Neural crest cell (in vitro differentiated cells): ENCODE results near the gene FGF7. TPM values are rescaled to one million over a fixed set of nuclear protein-coding genes. Genes with fewer than 3 reads are reported as not detected.

ENCODE experiments used
- DNase-seq: peaks from one replicate; pipeline ENCODE4 v3.0.0; 2021; ENCODE audit warnings: low read depth, mixed read lengths, low spot score
- H3K27ac Mint-ChIP-seq: one replicate; pipeline ENCODE4 v1.8.0; 2021; ENCODE audit warnings: mild to moderate bottlenecking, mixed read lengths; ENCODE audit not compliant: unreplicated experiment
- H3K27me3 Mint-ChIP-seq: 2 replicates; pipeline ENCODE4 v1.8.0; 2021; ENCODE audit warnings: low read depth, mild to moderate bottlenecking, mixed read lengths
- H3K36me3 Mint-ChIP-seq: 2 replicates; pipeline ENCODE4 v1.8.0; 2021; ENCODE audit warnings: low read depth, mild to moderate bottlenecking, mixed read lengths
- H3K4me1 Mint-ChIP-seq: 2 replicates; pipeline ENCODE4 v1.8.0; 2021; ENCODE audit warnings: mixed read lengths
- H3K4me3 Mint-ChIP-seq: one replicate; pipeline ENCODE4 v1.8.0; 2021; ENCODE audit warnings: mild to moderate bottlenecking, mixed read lengths
- H3K9me3 Mint-ChIP-seq: 2 replicates; pipeline ENCODE4 v1.8.0; 2021; ENCODE audit warnings: mixed read lengths
- total RNA-seq: library from RNA; stranded (reverse); gene quantifications from 2 replicates; pipeline ENCODE4 v1.2.1, GENCODE V29; 2021
- TF ChIP-seq, protein P1 (sequence below): fragments of 200-600 bp; sonication (generic); conservative IDR thresholded peaks from 2 replicates; pipeline ENCODE4 v1.5.0; 2021; ENCODE audit warnings: antibody characterized with exemption, mild to moderate bottlenecking

Gene FGF7
- total RNA-seq, 1 donor from 2014 or later = 0.19 TPM

DNA sequence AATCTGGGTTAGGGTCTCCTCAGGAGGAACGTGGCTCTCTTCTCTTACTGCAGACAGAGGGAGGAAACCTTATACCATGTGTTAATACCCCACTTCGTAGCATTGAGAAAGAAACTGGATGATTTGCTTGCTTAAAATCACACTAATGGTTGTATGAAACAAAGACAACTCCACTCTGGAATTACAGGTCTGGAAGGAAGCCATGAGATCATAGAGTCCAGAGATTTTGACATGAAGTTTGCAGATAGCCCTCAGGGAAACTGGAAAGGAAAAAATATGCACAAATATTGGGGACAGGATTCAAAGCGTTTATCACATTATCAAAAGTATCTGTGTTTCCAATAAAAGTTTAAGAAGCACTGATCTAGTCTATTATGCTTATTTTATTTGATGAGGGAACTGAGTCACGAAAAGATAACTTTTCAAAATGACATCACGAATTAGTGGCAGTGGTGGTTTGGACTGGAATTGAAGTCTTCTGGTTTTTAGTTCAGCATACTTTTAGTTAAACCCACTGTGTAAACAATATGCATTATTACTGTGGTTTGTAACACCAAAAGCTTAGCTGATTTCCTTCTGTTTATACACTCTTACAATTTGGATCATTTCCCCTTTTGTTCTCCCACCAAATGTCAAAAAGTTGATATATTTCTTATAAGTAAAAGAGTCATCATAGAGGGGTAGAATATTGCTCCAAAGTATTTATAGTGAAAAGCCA is 16.8 kb downstream of the FGF7 start:
- Mint-ChIP-seq H3K27ac (no peak overlapping the region), H3K4me3 (no peak overlapping the region), H3K9me3 (no peaks in the 10 kb centered on the region), H3K4me1 (peaks cover 13% of the 10 kb centered on the region), H3K36me3 (no peaks in the 10 kb centered on the region), H3K27me3 (no peaks in the 10 kb centered on the region)
- DNase-seq = no peak
- TF ChIP-seq, protein P1, sequence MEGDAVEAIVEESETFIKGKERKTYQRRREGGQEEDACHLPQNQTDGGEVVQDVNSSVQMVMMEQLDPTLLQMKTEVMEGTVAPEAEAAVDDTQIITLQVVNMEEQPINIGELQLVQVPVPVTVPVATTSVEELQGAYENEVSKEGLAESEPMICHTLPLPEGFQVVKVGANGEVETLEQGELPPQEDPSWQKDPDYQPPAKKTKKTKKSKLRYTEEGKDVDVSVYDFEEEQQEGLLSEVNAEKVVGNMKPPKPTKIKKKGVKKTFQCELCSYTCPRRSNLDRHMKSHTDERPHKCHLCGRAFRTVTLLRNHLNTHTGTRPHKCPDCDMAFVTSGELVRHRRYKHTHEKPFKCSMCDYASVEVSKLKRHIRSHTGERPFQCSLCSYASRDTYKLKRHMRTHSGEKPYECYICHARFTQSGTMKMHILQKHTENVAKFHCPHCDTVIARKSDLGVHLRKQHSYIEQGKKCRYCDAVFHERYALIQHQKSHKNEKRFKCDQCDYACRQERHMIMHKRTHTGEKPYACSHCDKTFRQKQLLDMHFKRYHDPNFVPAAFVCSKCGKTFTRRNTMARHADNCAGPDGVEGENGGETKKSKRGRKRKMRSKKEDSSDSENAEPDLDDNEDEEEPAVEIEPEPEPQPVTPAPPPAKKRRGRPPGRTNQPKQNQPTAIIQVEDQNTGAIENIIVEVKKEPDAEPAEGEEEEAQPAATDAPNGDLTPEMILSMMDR = no peak

DNA sequence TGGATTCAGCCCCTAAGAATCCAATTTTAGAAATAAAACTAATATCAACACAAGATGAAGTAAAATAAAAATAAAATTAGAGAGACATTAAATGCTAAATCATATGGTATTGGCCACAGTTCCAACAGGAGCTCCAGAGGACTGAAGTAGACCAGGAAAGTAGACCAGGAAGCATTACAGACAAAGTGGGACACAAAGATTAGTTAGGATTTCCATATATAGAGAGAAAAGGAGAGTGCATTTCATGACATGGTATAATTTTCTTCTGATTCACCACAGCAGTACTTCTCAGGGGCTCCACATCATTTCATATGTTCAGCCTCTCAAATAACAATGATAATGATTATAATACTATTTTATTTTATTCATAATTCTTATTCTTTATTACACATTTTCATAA is 18.3 kb downstream of the FGF7 start:
- Mint-ChIP-seq H3K4me3 (no peak overlapping the region), H3K36me3 (no peaks in the 10 kb centered on the region), H3K27me3 (no peaks in the 10 kb centered on the region), H3K27ac (no peak overlapping the region), H3K4me1 (peaks cover 13% of the 10 kb centered on the region), H3K9me3 (no peaks in the 10 kb centered on the region)
- no peak for DNase-seq
- TF ChIP-seq, protein P1 = no peak

DNA sequence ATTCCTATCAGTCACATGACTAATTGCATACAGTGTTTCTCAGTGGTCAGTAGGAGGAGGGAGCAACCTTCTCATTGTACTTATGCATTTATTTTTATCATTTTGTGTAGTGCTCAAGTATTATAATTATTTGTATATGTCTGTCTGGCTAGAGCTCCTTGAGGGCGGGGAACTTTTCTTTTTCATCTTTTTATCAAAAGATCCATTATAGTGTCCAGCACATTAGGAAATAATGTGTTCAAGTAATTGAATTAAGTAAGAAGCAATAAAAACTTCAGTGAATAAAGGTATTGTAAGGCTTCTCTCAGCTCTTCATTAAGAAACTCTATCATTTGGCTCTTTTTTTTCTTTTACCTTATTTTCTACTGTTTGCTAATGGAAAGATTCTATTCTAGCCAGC is 18.8 kb downstream of the FGF7 start:
- no peak overlapping the region for H3K4me3 Mint-ChIP-seq
- peaks cover 13% of the 10 kb centered on the region for H3K4me1 Mint-ChIP-seq
- TF ChIP-seq, protein P1 = no peak
- no peak for DNase-seq
- H3K27ac Mint-ChIP-seq = no peak overlapping the region
- no peaks in the 10 kb centered on the region for H3K36me3 Mint-ChIP-seq
- no peaks in the 10 kb centered on the region for H3K9me3 Mint-ChIP-seq
- no peaks in the 10 kb centered on the region for H3K27me3 Mint-ChIP-seq

DNA sequence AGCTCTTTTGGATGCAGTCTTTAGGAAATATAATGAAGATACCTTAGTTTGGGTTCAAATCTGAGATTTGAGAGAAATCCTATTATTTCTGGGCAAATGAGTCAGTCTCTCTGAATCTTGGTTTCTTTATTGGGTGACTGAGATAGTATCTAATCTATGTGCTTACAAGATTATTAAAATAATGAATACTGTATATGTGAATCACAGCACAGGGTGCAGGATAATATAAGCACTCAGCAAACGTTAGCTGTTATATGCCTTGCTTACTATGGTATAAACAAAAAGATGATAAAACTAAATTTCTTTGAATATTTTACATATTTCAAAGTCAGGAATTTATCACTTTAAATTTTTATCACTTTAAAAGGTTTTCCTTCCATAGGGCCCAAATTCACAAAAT is 29.6 kb downstream of the FGF7 start:
- no peak for DNase-seq
- H3K36me3 Mint-ChIP-seq = no peaks in the 10 kb centered on the region
- TF ChIP-seq, protein P1 = no peak
- no peak overlapping the region for H3K4me3 Mint-ChIP-seq
- no peaks in the 10 kb centered on the region for H3K4me1 Mint-ChIP-seq
- no peaks in the 10 kb centered on the region for H3K9me3 Mint-ChIP-seq
- no peak overlapping the region for H3K27ac Mint-ChIP-seq
- no peaks in the 10 kb centered on the region for H3K27me3 Mint-ChIP-seq

DNA sequence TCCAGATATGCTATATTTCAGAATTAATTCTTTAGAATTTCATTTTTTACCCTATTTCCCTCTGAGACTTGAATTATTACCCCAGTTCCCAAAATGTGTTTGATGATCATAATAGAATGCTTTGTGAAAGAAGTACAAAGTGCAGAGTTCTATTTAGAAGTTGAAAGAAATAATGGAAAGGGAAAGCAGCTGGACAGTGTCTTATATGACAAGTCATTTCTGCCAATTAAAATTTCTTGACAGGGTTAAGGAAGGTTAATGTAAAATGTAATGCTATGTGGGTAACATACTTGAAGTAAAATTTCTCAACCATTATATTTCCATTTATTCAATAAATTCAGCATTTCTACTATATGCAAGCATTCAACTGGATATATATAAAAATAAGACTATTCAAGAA is 33.1 kb downstream of the FGF7 start:
- Mint-ChIP-seq H3K27me3 (no peaks in the 10 kb centered on the region), H3K9me3 (no peaks in the 10 kb centered on the region), H3K4me3 (no peak overlapping the region), H3K36me3 (no peaks in the 10 kb centered on the region), H3K27ac (no peak overlapping the region), H3K4me1 (no peaks in the 10 kb centered on the region)
- TF ChIP-seq, protein P1 = no peak
- no peak for DNase-seq
